HFFc6 (cell line): ENCODE results near the gene ESPNL. TPM values are rescaled to one million over a fixed set of nuclear protein-coding genes. Genes with fewer than 3 reads are reported as not detected.

ENCODE experiments used
- DNase-seq: peaks from one replicate; pipeline ENCODE4 v3.0.0-alpha.2; 2018
- H3K27ac Mint-ChIP-seq: 2 replicates; pipeline ENCODE4 v1.8.0; 2020; ENCODE audit warnings: mild to moderate bottlenecking, mixed read lengths
- H3K27me3 Mint-ChIP-seq: 2 replicates; pipeline ENCODE4 v1.8.0; 2021; ENCODE audit warnings: mild to moderate bottlenecking, moderate library complexity, mixed read lengths; ENCODE audit not compliant: insufficient read depth
- H3K36me3 Mint-ChIP-seq: 2 replicates; pipeline ENCODE4 v1.8.0; 2021; ENCODE audit warnings: low read depth, mixed read lengths
- H3K4me1 Mint-ChIP-seq: 2 replicates; pipeline ENCODE4 v1.8.0; 2020; ENCODE audit warnings: low read depth, mixed read lengths
- H3K4me3 Mint-ChIP-seq: 2 replicates; pipeline ENCODE4 v1.8.0; 2020; ENCODE audit warnings: mild to moderate bottlenecking, moderate library complexity, mixed read lengths
- H3K9me3 Mint-ChIP-seq: 2 replicates; pipeline ENCODE4 v1.8.0; 2020; ENCODE audit warnings: mild to moderate bottlenecking, mixed read lengths
- total RNA-seq, 6 experiments: library from RNA; stranded (reverse); fragmentation: NEBNext Ultra II Directional; extraction: Animal tissue kit (Norgen Biotek cat#: 25700); gene quantifications; 2 replicates in 1 of 6; 3 replicates in 5 of 6; pipeline ENCODE4 v1.2.3, GENCODE V29; 2021
- TF ChIP-seq, protein P1 (sequence below): fragments of 200-600 bp; sonication (generic); IDR thresholded peaks from 2 replicates; pipeline ENCODE4 v1.5.0; 2021; ENCODE audit warnings: antibody characterized with exemption, mild to moderate bottlenecking

ESPNL gene
- total RNA-seq, 6 experiments from 2014 or later = 1.0 to 3.0 (median 2.6) TPM

DNA sequence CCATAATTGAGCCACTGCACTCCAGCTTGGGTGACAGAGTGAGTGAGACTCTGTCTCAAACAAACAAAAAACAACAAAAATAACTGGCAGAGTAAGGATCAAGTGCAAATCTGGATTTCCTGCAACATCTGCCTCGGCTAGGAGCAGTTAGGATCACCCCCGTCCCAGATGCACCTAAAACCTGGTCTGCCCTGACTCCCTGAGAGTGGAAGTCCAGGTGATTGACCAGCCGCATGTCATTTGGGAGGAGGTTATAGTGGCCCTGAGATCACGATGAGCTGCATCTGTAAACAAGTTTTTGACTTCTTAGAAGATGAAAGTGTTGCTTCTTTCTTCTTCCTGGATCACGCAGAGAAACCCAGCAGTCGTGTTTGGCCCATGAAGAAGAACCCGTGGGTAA, 5.0 kb upstream of the ESPNL start:
- H3K27ac Mint-ChIP-seq = no peak overlapping the region
- no peaks in the 10 kb centered on the region for H3K9me3 Mint-ChIP-seq
- TF ChIP-seq, protein P1, sequence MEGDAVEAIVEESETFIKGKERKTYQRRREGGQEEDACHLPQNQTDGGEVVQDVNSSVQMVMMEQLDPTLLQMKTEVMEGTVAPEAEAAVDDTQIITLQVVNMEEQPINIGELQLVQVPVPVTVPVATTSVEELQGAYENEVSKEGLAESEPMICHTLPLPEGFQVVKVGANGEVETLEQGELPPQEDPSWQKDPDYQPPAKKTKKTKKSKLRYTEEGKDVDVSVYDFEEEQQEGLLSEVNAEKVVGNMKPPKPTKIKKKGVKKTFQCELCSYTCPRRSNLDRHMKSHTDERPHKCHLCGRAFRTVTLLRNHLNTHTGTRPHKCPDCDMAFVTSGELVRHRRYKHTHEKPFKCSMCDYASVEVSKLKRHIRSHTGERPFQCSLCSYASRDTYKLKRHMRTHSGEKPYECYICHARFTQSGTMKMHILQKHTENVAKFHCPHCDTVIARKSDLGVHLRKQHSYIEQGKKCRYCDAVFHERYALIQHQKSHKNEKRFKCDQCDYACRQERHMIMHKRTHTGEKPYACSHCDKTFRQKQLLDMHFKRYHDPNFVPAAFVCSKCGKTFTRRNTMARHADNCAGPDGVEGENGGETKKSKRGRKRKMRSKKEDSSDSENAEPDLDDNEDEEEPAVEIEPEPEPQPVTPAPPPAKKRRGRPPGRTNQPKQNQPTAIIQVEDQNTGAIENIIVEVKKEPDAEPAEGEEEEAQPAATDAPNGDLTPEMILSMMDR = no peak

DNA sequence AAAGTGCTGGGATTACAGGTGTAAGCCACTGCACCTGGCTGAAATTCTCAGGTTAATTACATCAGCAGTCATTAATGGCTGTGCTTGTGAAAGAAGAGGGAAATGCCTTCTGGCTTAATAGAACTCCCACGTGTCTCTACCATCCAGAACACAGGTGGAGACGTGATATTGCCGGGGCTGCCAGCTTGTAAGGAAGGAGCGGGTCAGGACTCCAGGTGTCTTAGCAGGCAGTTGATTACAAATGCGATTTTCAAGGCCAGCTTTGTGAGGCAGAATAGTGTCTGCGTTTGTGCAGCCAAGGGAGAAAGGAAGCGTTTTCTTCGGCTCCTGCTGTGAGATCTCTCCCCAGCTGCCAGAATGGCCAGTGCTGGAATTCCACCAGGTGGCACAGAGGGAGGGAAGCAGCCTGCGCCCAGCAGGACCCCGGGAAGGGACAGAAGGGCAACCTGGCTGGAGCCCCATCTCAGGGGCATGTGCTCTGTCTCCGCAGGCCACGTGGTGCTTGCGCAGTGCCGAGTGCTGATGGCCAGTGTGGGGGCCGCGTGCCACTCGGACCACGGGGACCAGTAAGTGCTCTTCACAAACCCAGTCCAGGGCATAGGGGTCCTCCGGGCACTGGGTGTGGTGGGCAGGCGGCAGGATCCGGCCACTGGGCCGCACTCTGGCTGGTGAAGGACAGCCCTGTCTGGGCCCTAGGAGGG, 3.7 kb upstream of the ESPNL start:
- Mint-ChIP-seq H3K36me3 (no peaks in the 10 kb centered on the region), H3K4me1 (no peaks in the 10 kb centered on the region), H3K4me3 (no peak overlapping the region), H3K9me3 (no peaks in the 10 kb centered on the region), H3K27ac (no peak overlapping the region), H3K27me3 (no peaks in the 10 kb centered on the region)
- TF ChIP-seq, protein P1 = no peak
- DNase-seq = no peak

More for the DNA sequence above, 5.0 kb upstream of the ESPNL start:
- H3K27me3 Mint-ChIP-seq = no peaks in the 10 kb centered on the region
- no peak overlapping the region for H3K4me3 Mint-ChIP-seq
- no peak for DNase-seq
- no peaks in the 10 kb centered on the region for H3K4me1 Mint-ChIP-seq
- no peaks in the 10 kb centered on the region for H3K36me3 Mint-ChIP-seq

DNA sequence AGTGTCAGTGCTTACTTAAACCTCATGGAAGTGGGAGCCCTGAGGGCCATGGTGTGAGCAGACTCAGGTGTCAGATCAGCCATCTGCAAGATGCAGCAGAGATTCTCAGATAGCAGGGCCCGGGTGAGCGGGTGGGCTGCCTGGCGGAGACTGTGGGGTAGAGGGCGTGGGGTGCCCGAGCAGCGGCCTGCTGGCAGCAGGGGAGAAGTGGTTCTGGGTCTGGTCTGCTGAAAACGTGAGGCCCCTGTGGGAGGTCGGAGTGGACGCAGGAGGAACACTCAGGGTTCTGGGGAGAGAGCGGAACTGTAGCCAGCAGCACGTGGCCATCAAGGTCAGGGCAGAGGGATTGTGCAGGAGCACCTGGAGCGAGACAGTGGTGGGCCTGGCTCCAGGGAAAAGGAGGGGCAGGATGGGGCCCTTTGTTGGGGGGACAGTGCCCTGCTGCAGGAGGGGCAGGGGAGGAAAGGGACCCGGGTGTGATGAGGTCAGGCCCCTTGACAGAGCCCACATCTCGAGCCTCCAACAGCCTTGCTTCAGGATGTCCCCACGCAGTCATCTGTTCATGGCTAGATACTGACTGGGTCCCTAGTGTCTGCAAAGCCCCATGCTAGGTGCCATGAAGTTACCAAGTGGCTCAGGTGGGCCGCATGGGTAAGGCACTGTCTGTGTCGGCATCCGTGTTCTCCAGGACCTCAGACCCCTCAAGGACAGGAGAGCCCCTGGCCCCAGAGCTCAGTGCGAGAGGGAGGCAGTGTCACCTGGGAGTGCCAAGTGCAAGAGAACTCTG, 2.7 kb upstream of the ESPNL start:
- no peaks in the 10 kb centered on the region for H3K36me3 Mint-ChIP-seq
- no peak overlapping the region for H3K4me3 Mint-ChIP-seq
- H3K9me3 Mint-ChIP-seq = no peaks in the 10 kb centered on the region
- no peaks in the 10 kb centered on the region for H3K4me1 Mint-ChIP-seq
- H3K27me3 Mint-ChIP-seq = no peaks in the 10 kb centered on the region; the same call in 1 of the 2 replicates
- DNase-seq = no peak
- no peak overlapping the region for H3K27ac Mint-ChIP-seq
- TF ChIP-seq, protein P1 = no peak

DNA sequence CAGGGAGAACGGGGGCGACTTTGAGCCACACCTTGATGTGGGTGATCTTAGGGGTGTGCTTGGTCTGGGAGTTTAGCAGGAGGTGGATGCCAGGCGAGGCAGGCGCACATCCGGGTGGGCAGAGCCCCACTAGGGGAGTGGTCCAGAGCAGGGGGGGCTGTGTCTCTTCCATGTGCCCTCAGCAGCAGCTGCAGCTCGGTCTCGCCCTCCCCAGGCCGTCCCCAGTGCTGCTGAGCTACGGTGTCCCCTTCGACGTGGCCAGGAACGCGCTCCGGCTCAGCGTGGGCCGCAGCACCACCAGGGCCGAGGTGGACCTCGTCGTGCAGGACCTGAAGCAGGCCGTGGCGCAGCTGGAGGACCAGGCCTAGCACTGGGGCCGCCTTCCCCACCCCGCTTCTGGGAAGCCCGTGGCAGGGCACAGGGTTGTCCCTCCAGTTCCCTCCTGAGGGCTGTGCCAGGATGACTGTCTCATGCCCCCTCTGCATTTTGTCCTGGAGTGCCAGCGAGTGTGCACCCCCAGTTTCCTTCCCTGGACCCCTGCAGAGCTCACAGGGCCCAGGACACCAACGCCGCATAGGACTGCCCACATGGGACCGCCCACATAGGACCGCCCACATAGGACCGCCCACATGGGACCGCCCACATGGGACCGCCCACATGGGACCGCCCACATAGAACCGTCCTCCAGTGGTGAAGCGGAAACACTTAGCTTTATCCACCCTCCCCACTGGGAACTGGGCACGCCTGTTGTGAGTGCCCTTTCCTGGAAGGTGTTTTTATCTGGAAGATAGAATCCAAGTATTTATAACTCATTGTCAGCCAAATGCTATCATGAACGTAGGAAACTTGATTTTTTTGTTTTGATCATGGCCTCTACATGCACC, 1.9 kb upstream of the ESPNL start:
- TF ChIP-seq, protein P1 = no peak
- Mint-ChIP-seq H3K27ac (no peak overlapping the region), H3K36me3 (no peaks in the 10 kb centered on the region), H3K4me1 (no peaks in the 10 kb centered on the region), H3K9me3 (no peaks in the 10 kb centered on the region), H3K4me3 (no peak overlapping the region), H3K27me3 (no peaks in the 10 kb centered on the region; the same call in 1 of the 2 replicates)
- no peak for DNase-seq

DNA sequence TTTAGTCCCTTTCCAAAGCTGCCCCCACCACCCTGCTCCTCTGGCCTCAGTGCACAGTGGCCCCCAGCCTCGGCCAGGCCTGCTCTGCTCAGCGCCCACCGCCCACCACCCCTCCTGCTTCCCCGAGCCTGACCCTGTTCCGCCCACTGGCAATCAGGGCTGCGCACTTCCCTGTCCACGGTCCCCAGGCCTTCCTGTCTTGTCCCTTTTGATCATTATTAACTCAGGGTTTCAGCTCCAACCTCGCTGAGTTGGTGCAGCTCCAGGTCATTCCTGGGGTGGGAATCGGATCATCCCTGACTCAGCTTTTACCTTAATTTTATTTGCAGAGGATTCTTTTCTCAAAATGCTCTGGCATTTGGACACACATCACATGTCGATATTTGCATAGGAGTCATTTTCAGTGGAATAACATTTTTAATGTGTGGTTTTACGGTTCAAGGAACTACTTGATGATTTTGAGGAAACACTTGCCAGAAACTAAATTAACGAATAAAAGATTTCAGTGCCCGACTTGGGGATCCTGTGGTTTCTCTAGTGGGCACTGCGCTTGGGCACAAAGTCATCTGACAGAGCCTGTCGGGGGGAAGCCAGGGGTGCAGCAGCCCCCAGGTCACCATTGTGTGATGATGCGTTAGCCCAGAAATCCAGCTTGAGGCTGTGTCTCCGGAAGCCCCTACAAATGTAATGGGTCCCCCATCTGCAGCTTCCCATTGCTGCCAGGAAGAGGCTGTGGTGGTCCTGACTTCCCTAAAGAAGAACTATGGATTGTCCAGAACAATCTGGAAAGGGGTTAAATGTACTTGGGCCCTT, 1.0 kb upstream of the ESPNL start:
- H3K4me3 Mint-ChIP-seq = no peak overlapping the region
- no peaks in the 10 kb centered on the region; the same call in 1 of the 2 replicates for H3K27me3 Mint-ChIP-seq
- H3K27ac Mint-ChIP-seq = no peak overlapping the region
- no peaks in the 10 kb centered on the region for H3K36me3 Mint-ChIP-seq
- no peak for DNase-seq
- H3K9me3 Mint-ChIP-seq = no peaks in the 10 kb centered on the region
- no peaks in the 10 kb centered on the region for H3K4me1 Mint-ChIP-seq
- TF ChIP-seq, protein P1 = no peak
